Effector memory CD4-positive, alpha-beta T cell (primary cell): ENCODE results near the gene RAC2.

Experiments used
- DNase-seq, 3 donors: peaks; one replicate each; pipeline ENCODE4 v3.0.0-alpha.2; 2020
- H3K27ac ChIP-seq: 2 replicates; pipeline ENCODE4 v1.7.0; 2013; ENCODE audit warnings: mild to moderate bottlenecking, low read length, moderate library complexity; ENCODE audit not compliant: insufficient read depth, poor library complexity, severe bottlenecking
- H3K27me3 ChIP-seq: replicated peaks from 2 replicates; pipeline ENCODE4 v1.7.0; 2013; ENCODE audit warnings: mild to moderate bottlenecking, low read length; ENCODE audit not compliant: insufficient read depth, control insufficient read depth, poor library complexity, severe bottlenecking
- H3K36me3 ChIP-seq: 2 replicates; pipeline ENCODE4 v1.7.0; 2013; ENCODE audit warnings: mild to moderate bottlenecking, low read length, moderate library complexity; ENCODE audit not compliant: control insufficient read depth, insufficient read depth
- H3K4me1 ChIP-seq: 2 replicates; pipeline ENCODE4 v1.7.0; 2013; ENCODE audit warnings: low read length, mild to moderate bottlenecking; ENCODE audit not compliant: control insufficient read depth, insufficient read depth, poor library complexity, severe bottlenecking
- H3K4me3 ChIP-seq: 2 replicates; pipeline ENCODE4 v1.7.0; 2013; ENCODE audit warnings: low read length, low read depth, mild to moderate bottlenecking; ENCODE audit not compliant: insufficient read depth, poor library complexity, severe bottlenecking
- H3K9me3 ChIP-seq: 2 replicates; pipeline ENCODE4 v1.7.0; 2013; ENCODE audit warnings: mild to moderate bottlenecking, low read length, moderate library complexity; ENCODE audit not compliant: control insufficient read depth

The RAC2 gene

GRCh38 chr22:37221424-37222333 is 22.4 kb downstream of the RAC2 start:
- H3K9me3 ChIP-seq, result no peaks in the 10 kb centered on the region
- H3K27ac ChIP-seq, result peak overlapping the region; percentile 63
- no peaks in the 10 kb centered on the region for H3K27me3 ChIP-seq
- H3K36me3 ChIP-seq, result peaks cover 31% of the 10 kb centered on the region
- no peak for DNase-seq
- peaks cover 82% of the 10 kb centered on the region for H3K4me1 ChIP-seq
- H3K4me3 ChIP-seq, result no peak overlapping the region

- peaks cover 20% of the 10 kb centered on the region for H3K36me3 ChIP-seq
- H3K4me3 ChIP-seq, result peak overlapping the region; percentile 30
- no peak for DNase-seq
- H3K27ac ChIP-seq, result peak overlapping the region; percentile 72
- H3K4me1 ChIP-seq, result peaks cover 71% of the 10 kb centered on the region
- no peaks in the 10 kb centered on the region for H3K27me3 ChIP-seq
- H3K9me3 ChIP-seq, result no peaks in the 10 kb centered on the region
Measured at GRCh38 chr22:37220543-37220981, 23.5 kb downstream of the RAC2 start.

- no peak for DNase-seq
- no peaks in the 10 kb centered on the region for H3K9me3 ChIP-seq
- H3K27me3 ChIP-seq, result no peaks in the 10 kb centered on the region
- H3K4me1 ChIP-seq, result peaks cover 61% of the 10 kb centered on the region
- peak overlapping the region; percentile 30 for H3K4me3 ChIP-seq
- H3K36me3 ChIP-seq, result peaks cover 9% of the 10 kb centered on the region
- H3K27ac ChIP-seq, result peak overlapping the region; percentile 72
Measured at GRCh38 chr22:37219533-37219932, 24.5 kb downstream of the RAC2 start.

GRCh38 chr22:37218771-37219411 is 25.2 kb downstream of the RAC2 start:
- Histone ChIP-seq H3K4me3 (peak overlapping the region; percentile 30), H3K4me1 (peaks cover 55% of the 10 kb centered on the region)
- peak; percentile 46 to 72 (median 54) for DNase-seq

GRCh38 chr22:37218399-37218770 is 25.7 kb downstream of the RAC2 start:
- Histone ChIP-seq H3K27ac (peak overlapping the region; percentile 72), H3K27me3 (no peaks in the 10 kb centered on the region), H3K4me1 (peaks cover 50% of the 10 kb centered on the region), H3K4me3 (peak overlapping the region; percentile 3), H3K9me3 (no peaks in the 10 kb centered on the region), H3K36me3 (no peaks in the 10 kb centered on the region)
- no peak for DNase-seq

More at GRCh38 chr22:37218771-37219411, 25.2 kb downstream of the RAC2 start:
- peak overlapping the region; percentile 72 for H3K27ac ChIP-seq
- no peaks in the 10 kb centered on the region for H3K9me3 ChIP-seq
- peaks cover 3% of the 10 kb centered on the region for H3K36me3 ChIP-seq
- no peaks in the 10 kb centered on the region for H3K27me3 ChIP-seq

GRCh38 chr22:37215890-37216289 is 28.2 kb downstream of the RAC2 start:
- Histone ChIP-seq H3K9me3 (no peaks in the 10 kb centered on the region), H3K4me1 (peaks cover 30% of the 10 kb centered on the region), H3K27ac (no peak overlapping the region), H3K27me3 (no peaks in the 10 kb centered on the region), H3K36me3 (no peaks in the 10 kb centered on the region), H3K4me3 (no peak overlapping the region)
- no peak for DNase-seq

GRCh38 chr22:37214731-37215030 is 29.4 kb downstream of the RAC2 start:
- no peak for DNase-seq
- H3K36me3 ChIP-seq, result no peaks in the 10 kb centered on the region
- H3K27me3 ChIP-seq, result no peaks in the 10 kb centered on the region
- peaks cover 18% of the 10 kb centered on the region for H3K4me1 ChIP-seq
- no peaks in the 10 kb centered on the region for H3K9me3 ChIP-seq
- no peak overlapping the region for H3K4me3 ChIP-seq
- H3K27ac ChIP-seq, result no peak overlapping the region

- H3K36me3 ChIP-seq, result no peaks in the 10 kb centered on the region
Measured at GRCh38 chr22:37213941-37214730, 29.9 kb downstream of the RAC2 start.

GRCh38 chr22:37213218-37213855 is 30.7 kb downstream of the RAC2 start:
- peaks cover 9% of the 10 kb centered on the region for H3K4me1 ChIP-seq
- H3K4me3 ChIP-seq, result no peak overlapping the region
- no peak overlapping the region for H3K27ac ChIP-seq
- no peaks in the 10 kb centered on the region for H3K27me3 ChIP-seq
- no peak for DNase-seq
- no peaks in the 10 kb centered on the region for H3K36me3 ChIP-seq
- no peaks in the 10 kb centered on the region for H3K9me3 ChIP-seq

More at GRCh38 chr22:37213941-37214730, 29.9 kb downstream of the RAC2 start:
- H3K9me3 ChIP-seq, result no peaks in the 10 kb centered on the region
- H3K27me3 ChIP-seq, result no peaks in the 10 kb centered on the region
- no peak overlapping the region for H3K27ac ChIP-seq
- peaks cover 13% of the 10 kb centered on the region for H3K4me1 ChIP-seq
- no peak overlapping the region for H3K4me3 ChIP-seq
- no peak for DNase-seq
